ENCODE results near the gene GGTLC2. TPM values are rescaled to one million over a fixed set of nuclear protein-coding genes. Genes with fewer than 3 reads are reported as not detected.
"Not testable (repeated sequence)": the region's sequence is repeated elsewhere in the genome, so short reads cannot be mapped to it uniquely, and the experiment has no call there.

The GGTLC2 gene
- total RNA-seq, 1 donor from 2014 or later, result not detected

- not testable (repeated sequence) for DNase-seq (ENCODE audit: extremely low spot score, unreplicated experiment); H3K9me3 Mint-ChIP-seq; H3K27me3 Mint-ChIP-seq; H3K4me3 Mint-ChIP-seq; H3K4me1 Mint-ChIP-seq (ENCODE audit: unreplicated experiment); H3K27ac Mint-ChIP-seq; H3K36me3 Mint-ChIP-seq
- peak; percentile 61 for TF ChIP-seq CTCF (conservative IDR thresholded peaks at IDR 0.05)
These were observed 3.5 kb downstream of the GGTLC2 start for GRCh38 chr22:22647952-22648351.

- not testable (repeated sequence) for H3K27ac Mint-ChIP-seq; H3K4me3 Mint-ChIP-seq; H3K4me1 Mint-ChIP-seq (ENCODE audit: unreplicated experiment); H3K9me3 Mint-ChIP-seq; DNase-seq (ENCODE audit: extremely low spot score, unreplicated experiment); H3K36me3 Mint-ChIP-seq; H3K27me3 Mint-ChIP-seq
These were observed 4.6 kb downstream of the GGTLC2 start for GRCh38 chr22:22648863-22649536.

- not testable (repeated sequence) for H3K4me3 Mint-ChIP-seq; H3K4me1 Mint-ChIP-seq (ENCODE audit: unreplicated experiment); DNase-seq (ENCODE audit: extremely low spot score, unreplicated experiment); H3K27ac Mint-ChIP-seq; H3K27me3 Mint-ChIP-seq; H3K36me3 Mint-ChIP-seq; H3K9me3 Mint-ChIP-seq
These were observed 5.3 kb downstream of the GGTLC2 start for GRCh38 chr22:22649761-22650160.

GRCh38 chr22:22650398-22650797 lies 6.0 kb downstream of the GGTLC2 start:
- not testable (repeated sequence) for H3K4me1 Mint-ChIP-seq (ENCODE audit: unreplicated experiment); DNase-seq (ENCODE audit: extremely low spot score, unreplicated experiment); H3K27me3 Mint-ChIP-seq; H3K27ac Mint-ChIP-seq; H3K36me3 Mint-ChIP-seq; H3K9me3 Mint-ChIP-seq; H3K4me3 Mint-ChIP-seq

- not testable (repeated sequence) for H3K27ac Mint-ChIP-seq; DNase-seq (ENCODE audit: extremely low spot score, unreplicated experiment); H3K4me3 Mint-ChIP-seq; H3K4me1 Mint-ChIP-seq (ENCODE audit: unreplicated experiment); H3K36me3 Mint-ChIP-seq; H3K27me3 Mint-ChIP-seq; H3K9me3 Mint-ChIP-seq
These were observed 6.5 kb downstream of the GGTLC2 start for GRCh38 chr22:22650803-22651515.

GRCh38 chr22:22651593-22651992 lies 7.2 kb downstream of the GGTLC2 start:
- not testable (repeated sequence) for H3K36me3 Mint-ChIP-seq; H3K9me3 Mint-ChIP-seq; DNase-seq (ENCODE audit: extremely low spot score, unreplicated experiment); H3K27me3 Mint-ChIP-seq; H3K4me1 Mint-ChIP-seq (ENCODE audit: unreplicated experiment); H3K4me3 Mint-ChIP-seq; H3K27ac Mint-ChIP-seq

- not testable (repeated sequence) for H3K27me3 Mint-ChIP-seq; H3K27ac Mint-ChIP-seq; DNase-seq (ENCODE audit: extremely low spot score, unreplicated experiment); H3K4me1 Mint-ChIP-seq (ENCODE audit: unreplicated experiment); H3K36me3 Mint-ChIP-seq; H3K4me3 Mint-ChIP-seq; H3K9me3 Mint-ChIP-seq
These were observed 7.7 kb downstream of the GGTLC2 start for GRCh38 chr22:22652102-22652501.

- H3K4me1 Mint-ChIP-seq (ENCODE audit: unreplicated experiment); H3K9me3 Mint-ChIP-seq; H3K27ac Mint-ChIP-seq; H3K27me3 Mint-ChIP-seq; H3K4me3 Mint-ChIP-seq; DNase-seq (ENCODE audit: extremely low spot score, unreplicated experiment); H3K36me3 Mint-ChIP-seq: not testable (repeated sequence)
These were observed 8.2 kb downstream of the GGTLC2 start for GRCh38 chr22:22652573-22652972.

- DNase-seq (ENCODE audit: extremely low spot score, unreplicated experiment); H3K27me3 Mint-ChIP-seq; H3K27ac Mint-ChIP-seq; H3K9me3 Mint-ChIP-seq; H3K4me3 Mint-ChIP-seq; H3K36me3 Mint-ChIP-seq; H3K4me1 Mint-ChIP-seq (ENCODE audit: unreplicated experiment): not testable (repeated sequence)
These were observed 9.4 kb downstream of the GGTLC2 start for GRCh38 chr22:22653677-22654381.
